NCI-H446 treated with DMSO at 0.1 percent for 48 hours (cell line): ENCODE measurements around the gene BMP8A.
A peak's percentile ranks its signal among the peaks of the same experiment; 100 is the strongest.
"Not testable (repeated sequence)": the region's sequence is repeated elsewhere in the genome, so short reads cannot be mapped to it uniquely, and the experiment has no call there.

Source experiments
- DNase-seq: peaks from one replicate; lab custom pipeline; 2025; lab: John Stamatoyannopoulos, UW

BMP8A gene

DNA sequence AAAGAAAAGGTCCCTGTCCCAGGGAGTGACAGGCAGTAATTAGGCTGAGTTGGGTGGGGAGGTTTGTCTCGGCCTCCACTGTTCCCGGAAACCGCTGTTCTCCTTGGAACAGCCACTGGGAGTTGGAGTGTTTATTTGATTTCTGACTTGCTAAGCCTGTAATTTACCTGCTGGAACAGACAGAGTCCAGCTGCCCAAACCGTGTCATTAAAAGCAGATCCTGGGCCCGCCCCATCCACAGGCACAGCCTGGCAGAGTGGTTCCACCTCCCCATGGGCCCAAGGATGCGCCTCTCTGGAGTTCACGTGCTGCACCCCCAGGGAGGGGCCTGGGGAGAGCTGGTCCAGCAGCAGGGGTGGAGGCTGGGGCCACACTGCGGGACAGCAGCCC lies 35.7 kb downstream of the BMP8A start:
- not testable (repeated sequence) for DNase-seq

DNA sequence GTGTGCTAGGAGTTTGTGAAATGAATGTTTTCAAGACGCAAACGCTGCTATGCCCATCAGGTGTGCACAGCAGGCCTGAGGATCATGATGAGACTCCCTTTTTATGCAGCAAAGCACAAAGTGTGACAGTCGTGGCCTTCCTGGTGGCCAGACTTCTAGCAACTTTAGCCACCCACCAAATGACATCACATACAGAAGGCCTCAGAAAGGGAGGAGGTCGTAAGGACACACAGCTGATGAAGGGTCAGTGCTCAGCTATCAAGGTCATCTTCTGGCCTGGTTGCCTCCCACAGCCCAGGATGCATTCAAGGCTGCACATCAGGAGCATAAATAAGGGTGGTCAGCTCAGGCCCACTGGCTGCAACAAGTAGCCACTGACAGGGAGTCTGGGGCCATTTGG lies 36.6 kb downstream of the BMP8A start:
- DNase-seq: no peak

DNA sequence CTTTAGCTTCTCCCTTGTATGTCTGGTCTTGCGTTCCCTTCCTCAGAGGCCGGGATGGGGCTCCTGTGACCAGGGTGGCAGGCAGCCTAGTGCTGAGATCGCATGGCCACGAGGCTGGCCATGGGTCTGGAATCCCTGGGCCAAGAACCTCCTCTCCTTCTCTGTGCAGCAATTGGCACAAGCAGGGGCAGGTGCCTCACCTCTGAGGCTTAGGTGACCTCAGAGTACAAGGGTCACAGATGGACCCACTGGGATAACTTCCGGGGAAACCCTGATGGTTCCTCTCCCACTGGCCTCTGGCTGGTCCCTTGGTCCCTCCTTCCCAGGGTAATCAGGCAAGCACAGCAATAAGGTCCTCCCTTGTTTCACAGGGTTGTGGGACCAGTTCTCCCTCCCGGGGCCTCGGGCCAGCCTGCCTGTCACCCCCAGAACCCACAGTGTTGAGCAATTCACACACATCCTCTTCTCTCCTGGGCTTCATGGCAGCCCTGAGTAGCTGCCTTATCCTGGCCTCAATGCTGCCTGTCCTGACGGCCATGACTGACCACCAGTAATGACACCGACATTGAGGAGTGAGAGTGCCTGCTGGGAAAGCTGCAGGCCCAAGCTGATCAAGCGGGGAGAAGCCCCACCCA lies 38.6 kb downstream of the BMP8A start:
- DNase-seq: no peak

DNA sequence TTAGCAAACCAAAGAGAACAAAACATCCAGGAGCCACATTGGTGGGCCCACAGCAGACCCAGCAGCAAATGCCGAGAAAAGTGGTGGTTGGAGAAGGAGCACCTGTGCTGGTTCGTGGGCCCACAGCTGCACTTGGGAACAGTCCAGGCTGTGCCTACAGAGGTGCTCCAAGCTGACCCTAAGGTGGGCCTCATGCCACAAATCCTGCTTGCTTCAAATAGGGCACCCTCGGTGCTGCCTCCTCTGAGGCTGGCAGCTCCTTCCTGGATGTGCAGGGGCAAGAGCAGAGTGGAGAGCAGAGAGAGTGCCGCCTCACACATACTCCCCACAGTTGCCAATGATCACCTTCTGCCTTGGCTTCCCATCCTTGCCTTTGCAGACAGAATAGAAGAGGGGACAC lies 40.1 kb downstream of the BMP8A start:
- no peak for DNase-seq

DNA sequence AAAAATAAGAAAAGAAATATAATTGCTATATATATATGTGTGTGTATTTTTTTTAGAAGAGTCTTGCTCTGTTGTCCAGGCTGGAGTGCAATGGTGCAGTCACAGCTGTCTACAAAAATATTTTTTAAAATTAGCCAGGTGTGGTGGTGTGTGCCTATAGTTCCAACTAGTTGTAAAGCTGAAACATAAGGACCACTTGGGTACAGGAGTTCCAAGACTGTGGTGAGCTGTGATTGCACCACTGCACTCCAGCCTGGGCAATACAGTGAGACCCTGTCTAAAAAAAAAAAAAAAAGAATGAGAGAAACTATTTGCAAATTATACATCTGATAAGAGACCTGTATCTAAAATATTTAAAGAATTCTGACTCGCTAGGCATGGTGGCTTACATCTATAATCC lies 42.0 kb downstream of the BMP8A start:
- DNase-seq: no peak

DNA sequence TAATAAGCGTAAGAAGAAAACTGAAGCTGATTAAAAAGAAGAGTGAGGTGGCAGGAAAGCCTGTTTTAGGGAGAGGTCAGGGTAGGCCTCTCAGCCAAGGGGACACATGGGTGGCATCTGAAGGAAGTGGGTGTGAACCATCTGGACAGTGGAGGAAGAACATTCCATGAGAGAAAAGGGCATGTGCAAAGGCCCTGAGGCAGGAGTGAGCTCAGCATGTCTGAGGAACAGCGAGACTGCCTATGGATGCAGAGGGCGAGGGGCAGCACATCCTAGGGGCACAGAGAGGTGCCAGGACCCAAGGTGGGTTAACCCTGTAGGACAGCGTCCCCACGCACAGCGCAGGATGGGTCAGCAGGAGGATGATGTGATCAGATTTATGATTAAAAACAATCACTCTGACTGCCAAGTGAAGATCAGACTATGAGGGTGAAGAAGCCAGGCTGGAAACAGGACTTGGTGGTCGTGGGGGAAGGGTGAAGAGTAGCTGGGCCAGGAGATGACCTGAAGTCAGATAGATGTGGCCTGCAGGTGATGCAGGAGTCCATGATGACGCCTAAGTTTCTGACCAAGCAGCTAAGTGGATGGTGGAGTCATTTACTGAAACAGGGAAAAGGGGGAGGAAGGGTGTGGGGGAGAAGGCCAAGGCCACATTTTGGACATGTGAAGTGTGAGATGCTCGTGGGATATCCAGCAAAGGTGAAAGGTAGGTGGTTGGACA lies 47.3 kb downstream of the BMP8A start:
- DNase-seq: no peak

DNA sequence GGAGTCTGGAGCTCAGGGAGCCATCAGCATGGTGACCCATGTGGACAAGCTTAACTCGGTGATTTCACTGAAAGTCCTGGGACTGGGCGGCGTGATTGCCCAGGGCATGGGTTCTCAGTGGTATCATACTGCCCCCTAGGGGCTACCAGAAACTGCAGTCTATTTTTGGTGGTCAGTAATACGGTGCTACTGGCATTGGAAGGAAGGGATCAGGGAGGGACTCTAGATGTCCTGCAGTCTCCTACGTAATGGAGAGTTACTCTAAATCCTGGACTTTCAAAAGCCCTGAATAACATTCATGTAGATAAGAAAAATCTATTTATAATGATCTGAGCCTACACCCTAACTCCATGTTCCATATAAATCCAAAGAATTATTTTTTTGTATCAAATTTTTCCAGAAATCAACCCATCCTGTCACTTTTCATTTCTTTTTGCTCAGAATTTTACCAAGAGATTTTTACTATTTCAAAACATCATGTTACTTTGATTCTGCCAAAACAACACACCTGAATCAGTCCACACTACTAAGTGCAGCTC lies 47.9 kb downstream of the BMP8A start:
- DNase-seq: peak; percentile 50

DNA sequence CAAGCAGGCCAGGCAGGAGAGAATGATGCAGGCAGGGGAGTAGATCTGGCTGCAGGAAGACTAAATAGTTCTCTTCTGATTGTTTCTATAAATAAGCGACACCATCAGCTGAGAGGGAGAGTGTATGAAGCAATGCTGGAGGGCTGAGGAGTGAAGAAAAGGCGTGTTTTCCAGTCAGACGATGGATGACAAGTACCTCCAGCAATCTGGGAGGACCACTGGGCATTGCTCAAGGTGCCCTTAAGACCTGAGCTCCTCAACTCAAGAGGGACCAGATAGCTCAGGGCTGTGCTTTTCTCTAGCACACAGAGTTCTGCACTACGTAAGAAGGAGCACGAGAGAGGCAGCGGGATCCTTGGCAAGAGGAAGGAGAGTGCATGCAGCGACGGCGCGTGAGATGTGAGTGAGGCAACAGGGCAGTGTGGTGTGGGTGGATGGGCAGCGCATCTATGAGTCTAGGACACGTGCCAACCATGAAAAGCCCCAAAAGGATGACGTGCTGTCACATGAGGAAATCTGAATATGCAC lies 49.1 kb downstream of the BMP8A start:
- no peak for DNase-seq

DNA sequence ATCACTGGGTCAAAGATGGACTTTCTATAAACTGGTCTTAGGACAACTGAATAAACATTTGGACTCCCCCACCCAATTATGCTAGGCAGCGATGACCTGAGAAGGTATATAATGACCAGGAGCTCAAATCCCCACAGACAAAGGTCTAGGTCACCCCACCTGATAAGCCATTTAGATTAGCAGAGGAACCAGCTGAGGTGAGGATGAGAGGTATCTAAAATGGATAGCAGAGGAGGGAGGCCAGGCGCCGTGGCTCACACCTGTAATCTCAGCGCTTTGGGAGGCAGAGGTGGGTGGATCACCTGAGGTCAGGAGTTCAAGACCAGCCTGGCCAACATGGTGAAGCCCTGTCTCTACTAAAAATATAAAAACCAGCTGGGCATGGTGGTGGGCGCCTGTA lies 51.5 kb downstream of the BMP8A start:
- no peak for DNase-seq

DNA sequence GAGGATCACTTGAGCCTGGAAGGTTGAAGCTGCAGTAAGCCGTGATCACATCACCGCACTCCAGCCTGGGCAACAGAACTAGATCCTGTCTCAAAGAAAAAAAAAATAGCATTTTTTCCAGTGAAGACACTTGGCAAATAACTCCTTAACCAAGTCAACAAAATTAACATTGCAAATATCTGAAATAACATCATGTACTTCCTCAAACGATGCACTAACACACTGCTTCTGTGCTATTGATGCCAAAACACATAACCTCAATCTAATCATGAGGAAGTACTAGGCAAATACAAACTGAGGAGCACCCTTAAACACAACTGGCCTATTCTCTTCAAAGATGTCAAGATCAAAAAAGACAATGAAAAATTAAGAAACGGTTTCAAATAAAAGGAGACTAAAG lies 52.9 kb downstream of the BMP8A start:
- DNase-seq: no peak

DNA sequence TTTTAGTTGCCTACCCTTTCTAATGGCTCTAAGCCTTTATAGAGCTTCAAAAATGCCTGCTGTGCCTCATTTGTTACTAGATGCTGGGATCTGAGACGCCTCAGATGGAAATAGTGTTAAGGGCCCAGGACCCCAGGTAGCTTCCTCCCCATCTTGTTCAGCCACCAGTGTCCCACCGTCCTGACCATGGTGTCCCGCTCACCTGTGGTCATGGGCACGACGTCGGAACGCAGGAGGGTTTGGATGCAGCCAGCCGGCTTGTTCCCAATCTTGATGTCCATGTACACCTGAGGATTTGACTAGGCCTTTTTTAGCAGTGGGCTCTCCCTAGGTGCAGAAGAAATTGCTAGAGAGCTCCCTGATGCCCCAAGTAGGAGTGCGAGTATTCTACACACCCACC lies 54.1 kb downstream of the BMP8A start:
- DNase-seq: no peak

DNA sequence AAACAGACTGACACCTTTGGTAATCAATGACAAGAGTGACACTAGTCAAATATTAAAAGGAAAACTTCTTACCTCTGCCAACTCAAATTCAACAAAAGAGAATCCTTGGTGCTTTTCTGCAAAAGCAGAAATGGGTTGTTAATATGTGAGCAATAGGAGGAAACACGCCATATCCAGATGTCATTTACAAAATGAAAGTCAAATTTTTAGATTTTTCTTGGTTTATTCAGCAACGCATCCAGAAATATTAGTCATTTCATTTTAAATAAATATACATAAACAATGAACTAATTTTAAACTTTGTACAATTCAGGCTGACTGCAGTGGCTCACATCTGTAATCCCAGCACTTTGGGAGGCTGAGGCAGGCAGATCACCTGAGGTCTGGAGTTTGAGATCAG lies 62.8 kb downstream of the BMP8A start:
- no peak for DNase-seq

DNA sequence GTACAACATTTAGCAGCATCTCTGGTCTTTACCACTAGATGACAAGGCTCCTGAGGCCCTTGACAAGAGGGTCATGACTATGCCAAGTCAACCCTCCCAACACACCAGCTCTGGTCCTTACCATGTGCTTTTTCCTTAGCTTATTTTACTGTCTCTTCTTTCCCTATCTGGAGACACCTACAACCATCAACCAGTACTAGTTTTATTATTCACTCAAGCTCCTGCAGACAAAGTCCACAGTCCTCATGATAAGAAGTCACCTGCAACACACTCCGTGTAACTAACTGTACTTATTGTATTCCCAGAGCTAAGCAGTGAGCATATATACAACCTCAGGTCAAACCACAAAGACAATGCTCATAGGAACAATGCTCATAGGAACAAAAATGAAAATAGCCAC lies 69.8 kb downstream of the BMP8A start:
- no peak for DNase-seq

DNA sequence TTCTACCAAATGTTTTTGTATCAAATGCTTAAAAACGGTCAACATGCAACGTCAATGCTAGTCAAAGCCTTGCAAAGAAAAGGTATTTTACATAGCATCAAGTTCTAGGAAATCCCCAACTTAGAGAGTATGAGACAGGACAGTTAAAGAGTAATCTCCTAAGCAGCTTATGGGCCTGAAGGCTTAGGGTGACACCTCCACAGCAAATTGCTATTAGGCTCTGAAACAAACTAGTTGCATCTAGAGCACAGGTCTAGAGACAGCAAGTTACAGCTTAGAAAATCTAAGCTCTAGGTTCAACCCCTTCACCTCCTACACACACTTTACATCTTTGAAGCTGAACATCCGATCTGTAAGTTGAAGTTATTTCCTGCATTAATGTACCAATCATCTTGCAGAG lies 71.5 kb downstream of the BMP8A start:
- no peak for DNase-seq

DNA sequence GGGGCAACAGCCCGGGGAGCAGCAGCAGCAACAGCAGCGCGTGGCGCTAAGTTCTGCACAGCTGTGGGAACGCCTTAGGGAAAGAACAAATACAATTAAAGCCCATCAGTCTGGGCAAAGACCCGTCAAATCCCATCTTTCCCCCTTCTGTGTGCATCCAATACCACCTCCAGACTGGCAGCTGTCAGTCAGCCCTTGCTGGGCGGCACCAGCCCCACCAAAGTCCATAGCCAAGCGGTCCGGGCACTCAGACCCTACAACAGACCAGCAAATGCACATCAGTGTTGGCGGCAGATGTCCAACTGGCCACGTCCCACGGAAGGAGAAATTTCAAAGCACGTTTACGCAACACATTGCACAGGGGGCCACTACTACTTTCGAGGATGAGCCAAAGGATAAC lies 72.2 kb downstream of the BMP8A start:
- DNase-seq: no peak

DNA sequence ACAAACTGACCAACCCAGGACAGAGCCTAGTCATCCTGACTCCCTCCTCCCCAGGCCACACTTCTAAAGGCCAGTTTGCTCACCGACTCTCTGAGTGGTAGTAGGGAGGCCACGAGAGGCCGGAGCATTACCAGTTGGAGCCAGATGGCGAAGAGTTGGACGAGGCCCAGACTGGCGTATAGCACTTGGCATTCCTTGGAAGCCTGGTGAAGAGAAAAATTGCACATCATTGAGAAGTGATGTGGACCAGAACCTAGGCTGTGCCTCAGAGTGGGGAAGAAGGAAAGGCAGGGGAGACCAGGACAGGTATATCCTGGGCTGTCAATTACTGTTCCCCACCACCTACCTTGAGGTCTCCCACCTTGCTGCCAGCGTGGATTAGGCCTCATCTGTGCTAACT lies 72.9 kb downstream of the BMP8A start:
- no peak for DNase-seq

DNA sequence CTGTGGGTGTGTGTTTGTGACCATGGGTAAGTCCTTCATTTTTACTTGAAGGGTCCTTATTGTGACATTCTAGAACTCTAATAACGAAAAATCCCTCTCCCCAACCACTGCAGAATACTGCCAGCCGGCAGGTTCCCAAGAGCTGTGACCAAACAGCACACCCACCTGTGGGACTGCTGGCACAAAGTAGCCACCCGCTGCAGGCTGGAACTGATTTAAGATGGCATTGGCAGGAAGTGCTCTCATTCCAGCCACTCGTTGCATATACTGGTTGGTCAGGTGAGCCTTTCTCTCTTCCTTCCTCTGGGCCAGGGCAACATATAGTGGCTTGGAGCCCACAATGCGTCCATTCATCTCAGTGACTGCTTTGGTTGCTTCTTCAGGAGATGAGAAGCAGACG lies 73.5 kb downstream of the BMP8A start:
- no peak for DNase-seq

DNA sequence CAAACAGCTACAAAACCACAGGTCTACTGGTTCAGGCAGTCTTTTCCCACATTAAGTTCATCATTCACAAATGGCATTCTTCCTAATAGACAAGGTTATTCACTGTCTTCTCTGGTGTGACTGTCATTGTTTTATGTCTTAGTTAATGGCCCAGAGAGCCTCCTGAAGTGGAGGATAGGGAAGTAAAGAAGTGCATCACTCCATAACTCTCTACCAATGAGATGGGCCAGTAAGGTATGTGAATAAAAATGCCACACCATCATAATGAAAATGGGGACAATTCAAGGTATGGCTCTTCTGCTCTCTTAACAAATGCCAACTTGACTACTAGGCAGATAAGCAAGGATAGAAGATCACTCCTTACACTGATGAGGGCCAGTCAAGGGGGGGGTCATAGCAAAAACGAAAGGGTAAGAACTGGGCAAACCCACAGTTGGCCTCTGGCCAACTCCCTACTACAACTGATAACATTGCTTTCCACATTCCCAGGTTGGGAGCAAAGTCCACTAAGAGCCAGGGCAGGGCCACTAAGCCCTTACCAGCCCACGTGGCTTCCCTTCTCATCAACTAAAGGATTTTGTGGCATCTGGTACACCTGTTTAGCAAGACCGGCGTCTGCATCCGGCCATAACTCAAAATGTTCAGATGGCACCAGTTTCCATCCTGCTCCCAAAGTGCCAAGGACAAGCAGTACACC lies 75.2 kb downstream of the BMP8A start:
- no peak for DNase-seq

DNA sequence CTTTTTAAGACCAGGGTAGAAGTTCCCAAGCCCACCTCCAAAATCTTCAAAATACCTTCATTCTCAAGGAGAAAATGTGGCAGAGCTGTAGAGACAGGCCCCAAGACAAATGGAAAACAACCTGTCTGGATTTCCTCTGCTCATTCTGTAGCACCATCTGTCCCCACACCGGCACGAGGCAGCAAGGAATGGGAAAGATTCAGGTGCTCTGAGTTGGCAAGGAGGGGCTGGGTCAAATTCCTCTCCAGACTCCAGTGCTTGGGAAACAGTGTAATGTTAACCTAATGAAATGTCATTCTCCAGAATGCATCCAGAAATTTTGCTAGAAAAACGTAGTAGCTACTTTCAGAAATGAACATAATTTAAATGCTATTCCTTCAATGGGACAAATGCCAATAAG lies 75.9 kb downstream of the BMP8A start:
- DNase-seq: no peak

DNA sequence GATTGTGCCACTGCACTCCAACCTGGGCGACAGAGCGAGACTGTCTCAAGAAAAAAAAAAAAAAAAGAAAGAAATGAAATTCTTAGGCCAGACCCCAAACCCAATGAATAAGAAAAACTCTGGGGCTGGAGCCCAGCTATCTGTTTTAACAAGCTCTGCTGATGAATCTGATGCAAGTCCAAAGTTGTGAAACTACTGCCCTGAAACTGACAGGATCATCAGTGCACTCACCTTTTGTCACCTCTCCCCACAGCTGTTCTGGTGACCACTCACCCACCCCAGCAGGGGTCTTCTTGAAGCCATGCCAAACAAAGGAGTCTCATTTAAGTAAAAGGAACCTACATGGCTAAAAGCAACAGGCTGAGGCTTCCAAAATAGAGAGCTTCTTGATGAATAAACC lies 76.8 kb downstream of the BMP8A start:
- no peak for DNase-seq

DNA sequence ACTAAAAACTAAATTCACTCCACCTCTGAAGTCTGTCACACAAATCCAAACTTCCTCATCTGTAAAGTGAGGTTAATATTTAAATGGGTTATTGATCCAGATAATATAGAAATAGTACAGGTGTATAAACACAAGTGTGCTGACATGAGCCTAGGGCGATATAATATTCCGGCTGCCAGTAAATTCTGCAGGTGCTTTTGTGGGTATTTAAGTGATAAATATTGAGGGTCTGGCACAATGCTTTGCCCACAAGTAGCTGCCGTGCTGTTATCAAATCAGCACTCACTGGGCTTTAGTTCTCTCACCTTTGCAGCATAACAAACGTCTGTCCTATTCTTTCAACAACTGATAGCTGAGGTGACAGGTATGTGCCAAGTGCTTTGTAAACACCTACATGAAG lies 77.6 kb downstream of the BMP8A start:
- no peak for DNase-seq

DNA sequence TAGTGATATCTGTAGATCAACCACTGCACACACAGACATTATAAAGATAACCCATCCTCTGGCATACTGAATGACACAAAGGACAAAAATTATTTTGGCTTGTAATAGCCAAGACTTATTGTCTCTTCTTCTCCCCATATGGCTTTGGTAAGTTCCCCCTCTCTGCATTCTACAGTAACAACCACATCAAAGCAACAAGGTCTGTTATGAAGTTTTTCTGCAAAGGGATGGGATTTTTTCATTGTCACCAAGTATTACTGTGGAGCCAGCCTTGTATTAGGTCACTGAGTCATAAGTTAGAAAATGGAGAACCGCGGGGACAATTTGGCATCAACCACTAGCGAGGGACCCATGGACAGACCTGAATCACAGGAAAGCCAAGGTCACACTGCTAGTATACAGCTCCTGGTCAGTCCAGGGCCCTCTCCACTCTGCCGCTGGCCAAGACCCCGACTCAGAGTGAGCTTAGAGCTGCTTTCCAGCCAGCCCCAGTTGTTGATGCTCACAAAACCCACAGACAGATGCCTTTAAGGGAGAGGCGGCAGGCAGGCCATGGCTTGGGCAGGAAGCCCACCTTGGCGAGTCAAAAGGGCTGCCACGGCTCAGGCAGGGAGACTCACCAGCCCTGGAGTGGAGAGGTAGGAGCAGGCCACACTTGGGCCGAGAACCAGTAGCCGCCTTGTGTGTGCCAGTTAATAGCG lies 79.2 kb downstream of the BMP8A start:
- DNase-seq: no peak

DNA sequence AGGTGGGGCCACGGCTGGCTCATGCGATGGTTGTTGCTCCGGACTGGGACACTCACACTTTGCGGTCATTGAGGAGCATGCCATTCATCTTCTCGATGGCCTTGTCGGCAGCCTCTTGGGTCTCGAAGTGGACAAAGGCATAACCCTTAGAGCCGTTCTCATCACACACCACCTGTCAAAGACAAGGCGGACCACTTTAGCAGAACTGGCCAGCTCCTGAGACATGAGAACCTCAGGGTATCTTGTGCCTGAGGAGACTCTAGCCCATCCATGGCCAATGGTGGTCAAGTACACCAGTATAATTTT lies 79.7 kb downstream of the BMP8A start:
- no peak for DNase-seq
